Spleen (tissue), 11 donors: ENCODE data around the gene GIGYF2. TPM values are rescaled to one million over a fixed set of nuclear protein-coding genes. Genes with fewer than 3 reads are reported as not detected.
A peak's percentile ranks its signal among the peaks of the same experiment; 100 is the strongest.

Experiments
- DNase-seq: peaks from one replicate; pipeline ENCODE4 v3.0.0-alpha.2; 2020
- H3K27ac ChIP-seq, 8 donors: fragments of 200-600 bp; sonication (generic) in 7 of 8; 1 replicate in 4 of 8; 2 replicates in 4 of 8; pipeline versions ENCODE4 v1.5.0 to v1.8.0; 2016 to 2021; ENCODE audit warnings: inconsistent platforms in 4 of 8, mild to moderate bottlenecking in 4 of 8, moderate library complexity in 1 of 8
- H3K27me3 ChIP-seq, 7 donors: fragments of 200-600 bp; sonication (generic) in 6 of 7; replicated peaks in 1 of 7; 1 replicate in 4 of 7; 2 replicates in 3 of 7; pipeline versions ENCODE4 v1.5.0 to v1.8.0; 2016 to 2021; ENCODE audit warnings: inconsistent platforms in 3 of 7, mild to moderate bottlenecking in 1 of 7
- H3K36me3 ChIP-seq, 6 donors: fragments of 200-600 bp; sonication (generic) in 5 of 6; 1 replicate in 4 of 6; 2 replicates in 2 of 6; pipeline versions ENCODE4 v1.5.0 to v1.8.0; 2016 to 2021; ENCODE audit warnings: inconsistent platforms in 2 of 6
- H3K4me1 ChIP-seq, 6 donors: fragments of 200-600 bp; sonication (generic) in 5 of 6; 1 replicate in 3 of 6; 2 replicates in 3 of 6; pipeline versions ENCODE4 v1.5.0 to v1.8.0; 2016 to 2021; ENCODE audit warnings: inconsistent platforms in 3 of 6
- H3K4me3 ChIP-seq, 8 donors: fragments of 200-600 bp; sonication (generic) in 7 of 8; 1 replicate in 4 of 8; 2 replicates in 4 of 8; pipeline versions ENCODE4 v1.5.0 to v1.8.0; 2016 to 2021; ENCODE audit warnings: inconsistent platforms in 4 of 8, mild to moderate bottlenecking in 4 of 8, moderate library complexity in 2 of 8
- H3K9me3 ChIP-seq, 8 donors: fragments of 200-600 bp; sonication (generic) in 7 of 8; 1 replicate in 4 of 8; 2 replicates in 4 of 8; pipeline versions ENCODE4 v1.5.0 to v1.8.0; 2016 to 2021; ENCODE audit warnings: inconsistent platforms in 4 of 8
- CTCF ChIP-seq, 11 experiments: fragments of 200-600 bp in 7 of 11; fragments of 450-650 bp in 4 of 11; sonication (generic) in 4 of 11; IDR thresholded peaks in 8 of 11; conservative IDR thresholded peaks in 3 of 11; 1 replicate in 7 of 11; 2 replicates in 4 of 11; pipeline versions ENCODE4 v1.4.0 to v1.8.0; 2016 to 2021; ENCODE audit warnings: antibody characterized with exemption in 11 of 11, inconsistent platforms in 4 of 11, mild to moderate bottlenecking in 1 of 11
- POLR2A ChIP-seq, 3 donors: fragments of 450-650 bp; IDR thresholded peaks; one replicate each; pipeline ENCODE4 v1.5.1; 2017; ENCODE audit warnings: antibody characterized with exemption in 3 of 3, mild to moderate bottlenecking in 1 of 3
- POLR2AphosphoS5 ChIP-seq, 3 donors: sonication (generic); formaldehyde crosslinking; IDR thresholded peaks; one replicate each; pipeline ENCODE4 v1.5.1; 2017; ENCODE audit warnings: antibody characterized with exemption in 3 of 3
- WGBS, 5 donors: extraction: QIAGEN DNeasy Blood & Tissue Kit in 3 of 5; methylation state at CpG; one replicate each; pipeline versions ENCODE4 v1.1.5 to v1.1.7; 2013 to 2018; 5-methylcytosine and 5-hydroxymethylcytosine counted together
- intact Hi-C: fragments of 100-400 bp; cut with DNase I; formaldehyde crosslinking; loops from one replicate; pipeline ENCODE4 v1.15.0; 2023; ENCODE audit warnings: low total_unique reads
- polyA plus RNA-seq, 3 donors: library from polyadenylated mRNA; stranded (reverse); fragments of 200-250 nt; gene quantifications; one replicate each; pipeline ENCODE4 v1.2.1, GENCODE V29; 2013
- total RNA-seq, 7 donors: library from RNA; depleted of rRNA in 3 of 7; stranded (reverse); fragments of >200 nt in 3 of 7; fragmentation: NEBNext Ultra II Directional in 4 of 7; extraction: Animal tissue kit (Norgen Biotek cat#: 25700) in 4 of 7; gene quantifications; one replicate each; pipeline versions ENCODE4 v1.1.0 to v1.2.1, GENCODE V29; 2016 to 2021
- donor health status: healthy with polysubstance abuse.
- donor health status: DM: no; HTN: no; CAD: no; lungs with moderate emphysema.
- donor health status: DM: no; HTN: no; CAD: no.
- donor health status: Bipolar disorder and iron deficiency.
- donor health status: healthy.
- donor health status: DM: no; HTN: no; CAD: no.
- donor health status: DM: yes; HTN: yes; CAD: no.

GIGYF2 gene
- total and polyA plus RNA-seq, 10 donors = 7.3 to 116 (median 97.2) TPM

- H3K36me3 ChIP-seq = no peaks in the 10 kb centered on the region
- H3K9me3 ChIP-seq = no peaks in the 10 kb centered on the region
- TF ChIP-seq POLR2A (IDR thresholded peaks at IDR 0.05) (no peak), POLR2AphosphoS5 (IDR thresholded peaks at IDR 0.05) (peak in 1 of 3 donors; percentile 18)
- no peak overlapping the region for H3K4me3 ChIP-seq
- no peak overlapping the region for H3K27ac ChIP-seq
- no peak for DNase-seq
- whole genome bisulfite sequencing, 5 donors = 86 to 91% (median 87%) methylated on average over 14 to 17 of the region's 17 CpGs
- peaks cover 0 to 15% (median 7%) of the 10 kb centered on the region in 7 donors for H3K27me3 ChIP-seq
- intact Hi-C loops = no loop called here
- peaks cover 0 to 20% (median 9%) of the 10 kb centered on the region in 6 donors for H3K4me1 ChIP-seq
These were observed 173.7 kb downstream of the GIGYF2 start for GRCh38 chr2:232870766-232871371.

- Histone ChIP-seq H3K27me3 (peaks cover 0 to 21% (median 13%) of the 10 kb centered on the region in 7 donors), H3K4me1 (peaks cover 0 to 26% (median 15%) of the 10 kb centered on the region in 6 donors), H3K36me3 (no peaks in the 10 kb centered on the region), H3K27ac (no peak overlapping the region), H3K9me3 (no peaks in the 10 kb centered on the region), H3K4me3 (no peak overlapping the region)
- DNase-seq = no peak
- WGBS, 5 donors = 29 to 78% (median 69%) methylated on average over 4 to 15 of the region's 15 CpGs
- TF ChIP-seq POLR2AphosphoS5 (IDR thresholded peaks at IDR 0.05) (no peak), CTCF (IDR thresholded peaks at IDR 0.05 in 8 of 11, conservative IDR thresholded peaks at IDR 0.05 in 3 of 11) (no peak), POLR2A (IDR thresholded peaks at IDR 0.05) (no peak)
- intact Hi-C loops = no loop called here
These were observed 174.3 kb downstream of the GIGYF2 start for GRCh38 chr2:232871418-232871834.

GRCh38 chr2:232871835-232872736 lies 175.0 kb downstream of the GIGYF2 start:
- Histone ChIP-seq H3K4me3 (no peak overlapping the region), H3K27me3 (peaks cover 0 to 27% (median 19%) of the 10 kb centered on the region in 7 donors), H3K36me3 (no peaks in the 10 kb centered on the region), H3K9me3 (no peaks in the 10 kb centered on the region), H3K27ac (no peak overlapping the region), H3K4me1 (peaks cover 0 to 32% (median 21%) of the 10 kb centered on the region in 6 donors)
- no peak for TF ChIP-seq POLR2A (IDR thresholded peaks at IDR 0.05)
- no peak for TF ChIP-seq CTCF (IDR thresholded peaks at IDR 0.05 in 8 of 11, conservative IDR thresholded peaks at IDR 0.05 in 3 of 11)
- no peak for TF ChIP-seq POLR2AphosphoS5 (IDR thresholded peaks at IDR 0.05)
- 89 to 95% (median 93%) methylated on average over 19 to 22 of the region's 22 CpGs for WGBS, 5 donors
- DNase-seq = no peak
- intact Hi-C loops = no loop called here

- DNase-seq = no peak
- H3K9me3 ChIP-seq = no peaks in the 10 kb centered on the region
- no peak overlapping the region for H3K27ac ChIP-seq
- no peaks in the 10 kb centered on the region for H3K36me3 ChIP-seq
- intact Hi-C loops = no loop called here
- peaks cover 0 to 35% (median 21%) of the 10 kb centered on the region in 7 donors for H3K27me3 ChIP-seq
- TF ChIP-seq POLR2AphosphoS5 (IDR thresholded peaks at IDR 0.05) (no peak), POLR2A (IDR thresholded peaks at IDR 0.05) (no peak), CTCF (IDR thresholded peaks at IDR 0.05 in 8 of 11, conservative IDR thresholded peaks at IDR 0.05 in 3 of 11) (no peak)
- no peak overlapping the region for H3K4me3 ChIP-seq
- H3K4me1 ChIP-seq = peaks cover 0 to 34% (median 22%) of the 10 kb centered on the region in 6 donors
- 93 to 98% (median 95%) methylated on average over 7 to 9 of the region's 9 CpGs for WGBS, 5 donors
These were observed 175.7 kb downstream of the GIGYF2 start for GRCh38 chr2:232872826-232873225.
